Stomach (tissue), 4 donors: ENCODE data around the gene GABRG3.

Experiments
- EP300 ChIP-seq: sonication (generic); formaldehyde crosslinking; IDR thresholded peaks from one replicate; pipeline ENCODE4 v1.6.1; 2017; ENCODE audit warnings: antibody characterized with exemption
- POLR2A ChIP-seq, 4 donors: fragments of 450-650 bp; IDR thresholded peaks; one replicate each; pipeline ENCODE4 v1.6.1; 2016; ENCODE audit warnings: antibody characterized with exemption in 4 of 4, control low read depth in 2 of 4, mild to moderate bottlenecking in 1 of 4, moderate library complexity in 1 of 4
- TF ChIP-seq, protein P1 (sequence below), 7 experiments: fragments of 450-650 bp in 4 of 7; fragments of 200-600 bp in 3 of 7; sonication (generic) in 3 of 7; IDR thresholded peaks; one replicate each; pipeline ENCODE4 v1.5.1; 2016 to 2019; ENCODE audit warnings: antibody characterized with exemption in 7 of 7, control low read depth in 2 of 7, mild to moderate bottlenecking in 1 of 7

DNA sequence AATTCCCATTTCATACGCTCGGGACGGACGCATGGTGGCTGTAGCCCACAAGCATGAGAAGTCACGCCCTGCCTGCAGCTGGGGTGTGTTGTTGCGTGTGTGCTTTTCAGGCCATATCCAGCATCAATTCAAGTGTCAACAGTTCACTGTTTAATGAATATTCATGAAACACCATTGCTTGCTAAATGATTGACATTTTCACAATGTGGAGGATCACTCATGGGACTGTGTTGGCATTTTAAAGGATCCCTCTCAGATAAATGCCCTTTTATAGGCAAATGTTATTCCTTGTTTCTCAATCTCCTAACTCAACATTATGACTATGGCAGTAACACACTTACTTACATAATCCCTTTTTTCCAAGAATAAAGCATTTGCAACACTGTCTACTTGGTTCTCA lies 511.3 kb downstream of the GABRG3 start:
- TF ChIP-seq, protein P1, sequence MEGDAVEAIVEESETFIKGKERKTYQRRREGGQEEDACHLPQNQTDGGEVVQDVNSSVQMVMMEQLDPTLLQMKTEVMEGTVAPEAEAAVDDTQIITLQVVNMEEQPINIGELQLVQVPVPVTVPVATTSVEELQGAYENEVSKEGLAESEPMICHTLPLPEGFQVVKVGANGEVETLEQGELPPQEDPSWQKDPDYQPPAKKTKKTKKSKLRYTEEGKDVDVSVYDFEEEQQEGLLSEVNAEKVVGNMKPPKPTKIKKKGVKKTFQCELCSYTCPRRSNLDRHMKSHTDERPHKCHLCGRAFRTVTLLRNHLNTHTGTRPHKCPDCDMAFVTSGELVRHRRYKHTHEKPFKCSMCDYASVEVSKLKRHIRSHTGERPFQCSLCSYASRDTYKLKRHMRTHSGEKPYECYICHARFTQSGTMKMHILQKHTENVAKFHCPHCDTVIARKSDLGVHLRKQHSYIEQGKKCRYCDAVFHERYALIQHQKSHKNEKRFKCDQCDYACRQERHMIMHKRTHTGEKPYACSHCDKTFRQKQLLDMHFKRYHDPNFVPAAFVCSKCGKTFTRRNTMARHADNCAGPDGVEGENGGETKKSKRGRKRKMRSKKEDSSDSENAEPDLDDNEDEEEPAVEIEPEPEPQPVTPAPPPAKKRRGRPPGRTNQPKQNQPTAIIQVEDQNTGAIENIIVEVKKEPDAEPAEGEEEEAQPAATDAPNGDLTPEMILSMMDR (IDR thresholded peaks at IDR 0.05), result no peak
- TF ChIP-seq EP300, result no peak
- TF ChIP-seq POLR2A (IDR thresholded peaks at IDR 0.05), result no peak
